Smooth muscle cell (in vitro differentiated cells): ENCODE results near the gene PSMC3. TPM values are rescaled to one million over a fixed set of nuclear protein-coding genes. Genes with fewer than 3 reads are reported as not detected.

Experiments
- DNase-seq: peaks from one replicate; lab custom pipeline; 2025; ENCODE audit not compliant: unreplicated experiment; lab: John Stamatoyannopoulos, UW
- H2AFZ ChIP-seq: fragments of 200-600 bp; sonication (generic); 2 replicates; pipeline ENCODE4 v1.6.0; 2016; ENCODE audit warnings: antibody characterized with exemption, low read depth, mild to moderate bottlenecking
- H3F3A ChIP-seq: fragments of 200-600 bp; sonication (generic); 2 replicates; pipeline ENCODE4 v1.6.0; 2017; ENCODE audit warnings: antibody characterized with exemption, low read depth
- H3K27ac ChIP-seq: fragments of 200-600 bp; sonication (generic); 2 replicates; pipeline ENCODE4 v1.5.1; 2016; ENCODE audit warnings: low read depth, mild to moderate bottlenecking
- H3K27me3 ChIP-seq: fragments of 200-600 bp; sonication (generic); 2 replicates; pipeline ENCODE4 v1.6.1; 2016; ENCODE audit warnings: low read depth, mild to moderate bottlenecking
- H3K36me3 ChIP-seq: fragments of 200-600 bp; sonication (generic); 2 replicates; pipeline ENCODE4 v1.5.1; 2016; ENCODE audit warnings: low read depth
- H3K4me1 ChIP-seq: fragments of 200-600 bp; sonication (generic); 2 replicates; pipeline ENCODE4 v1.5.1; 2016; ENCODE audit warnings: low read depth
- H3K4me2 ChIP-seq: fragments of 200-600 bp; sonication (generic); 2 replicates; pipeline ENCODE4 v1.6.0; 2016; ENCODE audit warnings: mild to moderate bottlenecking
- H3K4me3 ChIP-seq: fragments of 200-600 bp; sonication (generic); 2 replicates; pipeline ENCODE4 v1.5.1; 2016; ENCODE audit warnings: mild to moderate bottlenecking
- H3K79me2 ChIP-seq: fragments of 200-600 bp; sonication (generic); 2 replicates; pipeline ENCODE4 v1.6.0; 2016; ENCODE audit warnings: low read depth, mild to moderate bottlenecking
- H3K9ac ChIP-seq: fragments of 200-600 bp; sonication (generic); 2 replicates; pipeline ENCODE4 v1.6.0; 2016; ENCODE audit warnings: low read depth
- H3K9me3 ChIP-seq: fragments of 200-600 bp; sonication (generic); replicated peaks from 2 replicates; pipeline ENCODE4 v1.5.1; 2016; ENCODE audit warnings: low read depth
- H4K20me1 ChIP-seq: fragments of 200-600 bp; sonication (generic); 2 replicates; pipeline ENCODE4 v1.6.0; 2016; ENCODE audit warnings: low read depth
- CTCF ChIP-seq: fragments of 200-600 bp; sonication (generic); IDR thresholded peaks from 2 replicates; pipeline ENCODE4 v1.5.1; 2017; ENCODE audit warnings: borderline replicate concordance, mild to moderate bottlenecking, antibody characterized with exemption; ENCODE audit not compliant: insufficient read depth, poor library complexity, severe bottlenecking
- WGBS: methylation state at CpG from one replicate; pipeline ENCODE4 v1.1.7; 2016; ENCODE audit warnings: low lambda C conversion rate; 5-methylcytosine and 5-hydroxymethylcytosine counted together
- polyA plus RNA-seq: library from polyadenylated mRNA; unstranded; fragments of >200 nt; fragmentation: Nextera tagmentation; extraction: Ambion mirVana; gene quantifications from 2 replicates; pipeline ENCODE4 v1.2.1, GENCODE V29; 2016
- total RNA-seq: library from RNA; depleted of rRNA; stranded (reverse); fragments of >200 nt; gene quantifications from 2 replicates; pipeline ENCODE4 v1.2.3, GENCODE V29; 2014

PSMC3 gene
- total and polyA plus RNA-seq, 2 experiments from 2014 or later: 71.2 to 211 TPM

GRCh38 chr11:47453365-47453764 lies 27.1 kb upstream of the PSMC3 start:
- no peak overlapping the region for H3K4me2 ChIP-seq
- H3K27ac ChIP-seq: no peak overlapping the region
- TF ChIP-seq CTCF: no peak
- H3K9ac ChIP-seq: no peak overlapping the region
- H3K79me2 ChIP-seq: no peaks in the 10 kb centered on the region
- WGBS: 89% methylated on average over 8 of the region's 8 CpGs
- H4K20me1 ChIP-seq: no peaks in the 10 kb centered on the region
- H2AFZ ChIP-seq: no peak overlapping the region
- H3K27me3 ChIP-seq: no peaks in the 10 kb centered on the region
- no peaks in the 10 kb centered on the region for H3K36me3 ChIP-seq
- no peak overlapping the region for H3K4me3 ChIP-seq
- no peaks in the 10 kb centered on the region for H3F3A ChIP-seq
- H3K4me1 ChIP-seq: no peaks in the 10 kb centered on the region
- no peak for DNase-seq
- H3K9me3 ChIP-seq: no peaks in the 10 kb centered on the region

GRCh38 chr11:47451990-47452389 lies 25.8 kb upstream of the PSMC3 start:
- H3K36me3 ChIP-seq: no peaks in the 10 kb centered on the region
- no peak for DNase-seq
- H3K4me2 ChIP-seq: no peak overlapping the region
- H3K4me3 ChIP-seq: no peak overlapping the region
- H2AFZ ChIP-seq: no peak overlapping the region
- no peaks in the 10 kb centered on the region for H4K20me1 ChIP-seq
- H3K79me2 ChIP-seq: no peaks in the 10 kb centered on the region
- H3K9me3 ChIP-seq: no peaks in the 10 kb centered on the region
- no peaks in the 10 kb centered on the region for H3K27me3 ChIP-seq
- no peaks in the 10 kb centered on the region for H3F3A ChIP-seq
- no peaks in the 10 kb centered on the region for H3K4me1 ChIP-seq
- 95% methylated on average over 4 of the region's 4 CpGs for WGBS
- no peak overlapping the region for H3K27ac ChIP-seq
- no peak overlapping the region for H3K9ac ChIP-seq
- TF ChIP-seq CTCF: no peak

- 98% methylated on average over 4 of the region's 4 CpGs for WGBS
- H3F3A ChIP-seq: no peaks in the 10 kb centered on the region
- no peak overlapping the region for H3K4me3 ChIP-seq
- TF ChIP-seq CTCF: no peak
- no peak overlapping the region for H2AFZ ChIP-seq
- no peak overlapping the region for H3K27ac ChIP-seq
- H3K4me1 ChIP-seq: no peaks in the 10 kb centered on the region
- no peaks in the 10 kb centered on the region for H3K36me3 ChIP-seq
- DNase-seq: no peak
- no peaks in the 10 kb centered on the region for H3K9me3 ChIP-seq
- H4K20me1 ChIP-seq: no peaks in the 10 kb centered on the region
- no peak overlapping the region for H3K9ac ChIP-seq
- no peaks in the 10 kb centered on the region for H3K79me2 ChIP-seq
- H3K4me2 ChIP-seq: no peak overlapping the region
- no peaks in the 10 kb centered on the region for H3K27me3 ChIP-seq
Measured at GRCh38 chr11:47451436-47451835, 25.2 kb upstream of the PSMC3 start.

GRCh38 chr11:47449541-47449940 lies 23.3 kb upstream of the PSMC3 start:
- Histone ChIP-seq H3K4me1 (no peaks in the 10 kb centered on the region), H4K20me1 (no peaks in the 10 kb centered on the region), H3K27ac (no peak overlapping the region), H3K4me2 (no peak overlapping the region), H2AFZ (no peak overlapping the region), H3K36me3 (no peaks in the 10 kb centered on the region), H3K79me2 (no peaks in the 10 kb centered on the region), H3K27me3 (no peaks in the 10 kb centered on the region), H3K9ac (no peak overlapping the region), H3K9me3 (no peaks in the 10 kb centered on the region), H3K4me3 (no peak overlapping the region), H3F3A (no peaks in the 10 kb centered on the region)
- 92% methylated on average over 8 of the region's 8 CpGs for whole genome bisulfite sequencing
- no peak for DNase-seq
- TF ChIP-seq CTCF: no peak
